ENCODE measurements around the gene APOLD1.
"Not testable (repeated sequence)": the region's sequence is repeated elsewhere in the genome, so short reads cannot be mapped to it uniquely, and the experiment has no call there.

The APOLD1 gene

GRCh38 chr12:12784911-12785814 lies at the start of gene APOLD1:
TSS of gene APOLD1 (plus strand) at chr12:12785659. CDS start at chr12:12785692, 33 bp downstream.
- no peak for DNase-seq

GRCh38 chr12:12736759-12737676 lies 48.4 kb upstream of the APOLD1 start:
- DNase-seq, result peak in 1 of 2 experiments; percentile 65

GRCh38 chr12:12738152-12738551 lies 47.3 kb upstream of the APOLD1 start:
- not testable (repeated sequence) for DNase-seq

- DNase-seq, result no peak
Observed at GRCh38 chr12:12741660-12742059, 43.8 kb upstream of the APOLD1 start.

GRCh38 chr12:12744546-12745305 lies 40.7 kb upstream of the APOLD1 start:
- no peak for DNase-seq

GRCh38 chr12:12745576-12746211 lies 39.8 kb upstream of the APOLD1 start:
- DNase-seq, result no peak

- no peak for DNase-seq
Observed at GRCh38 chr12:12747278-12747677, 38.2 kb upstream of the APOLD1 start.

- no peak for DNase-seq
Observed at GRCh38 chr12:12748044-12748443, 37.4 kb upstream of the APOLD1 start.

GRCh38 chr12:12749433-12749832 lies 36.0 kb upstream of the APOLD1 start:
- no peak for DNase-seq

GRCh38 chr12:12755923-12756322 lies 29.5 kb upstream of the APOLD1 start:
- DNase-seq, result no peak

- no peak for DNase-seq
Observed at GRCh38 chr12:12757121-12757520, 28.3 kb upstream of the APOLD1 start.

- peak in 1 of 2 experiments; percentile 57 for DNase-seq
Observed at GRCh38 chr12:12759234-12759915, 26.1 kb upstream of the APOLD1 start.

GRCh38 chr12:12764824-12765223 lies 20.6 kb upstream of the APOLD1 start:
- no peak for DNase-seq

- DNase-seq, result no peak
Observed at GRCh38 chr12:12770262-12770661, 15.2 kb upstream of the APOLD1 start.

- no peak for DNase-seq
Observed at GRCh38 chr12:12774791-12775190, 10.7 kb upstream of the APOLD1 start.

GRCh38 chr12:12776261-12776660 lies 9.2 kb upstream of the APOLD1 start:
- no peak for DNase-seq

- peak in 1 of 2 experiments; percentile 30 for DNase-seq
Observed at GRCh38 chr12:12777092-12777491, 8.4 kb upstream of the APOLD1 start.

GRCh38 chr12:12779007-12779406 lies 6.5 kb upstream of the APOLD1 start:
- no peak for DNase-seq

- DNase-seq, result peak; percentile 71 to 95
Observed at GRCh38 chr12:12779529-12779928, 5.9 kb upstream of the APOLD1 start.

GRCh38 chr12:12784116-12784515 lies 1.3 kb upstream of the APOLD1 start:
- no peak for DNase-seq

- DNase-seq, result no peak
Observed at GRCh38 chr12:12786351-12786705, 869 bp downstream of the APOLD1 start.
